Uterus (tissue), 4 donors: ENCODE measurements around the gene SMIM38. TPM values are rescaled to one million over a fixed set of nuclear protein-coding genes. Genes with fewer than 3 reads are reported as not detected.

Source experiments
- DNase-seq, 2 donors: peaks; one replicate each; pipeline ENCODE4 v3.0.0-alpha.2; 2019 to 2020
- H3K27ac ChIP-seq, 2 donors: fragments of 200-600 bp; sonication (generic); 1 replicate in 1 of 2; 2 replicates in 1 of 2; pipeline ENCODE4 v1.5.1; 2016 to 2018
- H3K27me3 ChIP-seq, 2 donors: fragments of 200-600 bp; sonication (generic); one replicate each; pipeline ENCODE4 v1.5.1; 2018 to 2019; ENCODE audit warnings: control low read depth in 1 of 2
- H3K36me3 ChIP-seq, 2 donors: fragments of 200-600 bp; sonication (generic); one replicate each; pipeline ENCODE4 v1.5.1; 2019; ENCODE audit warnings: control low read depth in 1 of 2
- H3K4me1 ChIP-seq, 2 donors: fragments of 200-600 bp; sonication (generic); one replicate each; pipeline ENCODE4 v1.5.1; 2018 to 2019; ENCODE audit warnings: control low read depth in 1 of 2
- H3K4me3 ChIP-seq, 2 donors: fragments of 200-600 bp; sonication (generic); 1 replicate in 1 of 2; 2 replicates in 1 of 2; pipeline ENCODE4 v1.5.1; 2018 to 2019; ENCODE audit warnings: mild to moderate bottlenecking in 1 of 2
- H3K9me3 ChIP-seq, 2 donors: fragments of 200-600 bp; sonication (generic); one replicate each; pipeline ENCODE4 v1.5.1; 2019; ENCODE audit warnings: control low read depth in 1 of 2
- POLR2A ChIP-seq, 2 donors: fragments of 450-650 bp; IDR thresholded peaks; one replicate each; pipeline ENCODE4 v1.6.1; 2016; ENCODE audit warnings: antibody characterized with exemption in 2 of 2, mild to moderate bottlenecking in 1 of 2, moderate library complexity in 1 of 2
- intact Hi-C: fragments of 100-400 bp; cut with DNase I; formaldehyde crosslinking; loops from one replicate; pipeline ENCODE4 v1.15.1; 2023; ENCODE audit warnings: low total_unique reads
- total RNA-seq, 4 donors: library from RNA; depleted of rRNA in 3 of 4; stranded (reverse); fragments of >200 nt in 3 of 4; gene quantifications; one replicate each; pipeline versions ENCODE4 v1.1.0 to v1.2.4, GENCODE V29; 2014 to 2023
- TF ChIP-seq, protein P1 (sequence below), 4 experiments: fragments of 200-600 bp in 2 of 4; fragments of 450-650 bp in 2 of 4; sonication (generic) in 2 of 4; IDR thresholded peaks; one replicate each; pipeline ENCODE4 v1.5.1; 2016 to 2019; ENCODE audit warnings: antibody characterized with exemption in 4 of 4, mild to moderate bottlenecking in 2 of 4, moderate library complexity in 1 of 4
- donor health status: DM: yes; HTN: yes; CAD: no.

The SMIM38 gene
- total RNA-seq, 4 donors from 2014 or later = 0.29 to 7.5 (median 1.7) TPM

- no peak for DNase-seq
- intact Hi-C loops = no loop called here
- H3K27me3 ChIP-seq = no peaks in the 10 kb centered on the region
- no peak overlapping the region for H3K4me3 ChIP-seq
- H3K27ac ChIP-seq = no peak overlapping the region
- no peaks in the 10 kb centered on the region for H3K9me3 ChIP-seq
- peaks cover 0 to 7% of the 10 kb centered on the region in 2 donors for H3K4me1 ChIP-seq
- TF ChIP-seq, protein P1, sequence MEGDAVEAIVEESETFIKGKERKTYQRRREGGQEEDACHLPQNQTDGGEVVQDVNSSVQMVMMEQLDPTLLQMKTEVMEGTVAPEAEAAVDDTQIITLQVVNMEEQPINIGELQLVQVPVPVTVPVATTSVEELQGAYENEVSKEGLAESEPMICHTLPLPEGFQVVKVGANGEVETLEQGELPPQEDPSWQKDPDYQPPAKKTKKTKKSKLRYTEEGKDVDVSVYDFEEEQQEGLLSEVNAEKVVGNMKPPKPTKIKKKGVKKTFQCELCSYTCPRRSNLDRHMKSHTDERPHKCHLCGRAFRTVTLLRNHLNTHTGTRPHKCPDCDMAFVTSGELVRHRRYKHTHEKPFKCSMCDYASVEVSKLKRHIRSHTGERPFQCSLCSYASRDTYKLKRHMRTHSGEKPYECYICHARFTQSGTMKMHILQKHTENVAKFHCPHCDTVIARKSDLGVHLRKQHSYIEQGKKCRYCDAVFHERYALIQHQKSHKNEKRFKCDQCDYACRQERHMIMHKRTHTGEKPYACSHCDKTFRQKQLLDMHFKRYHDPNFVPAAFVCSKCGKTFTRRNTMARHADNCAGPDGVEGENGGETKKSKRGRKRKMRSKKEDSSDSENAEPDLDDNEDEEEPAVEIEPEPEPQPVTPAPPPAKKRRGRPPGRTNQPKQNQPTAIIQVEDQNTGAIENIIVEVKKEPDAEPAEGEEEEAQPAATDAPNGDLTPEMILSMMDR (IDR thresholded peaks at IDR 0.05) = no peak
- no peak for TF ChIP-seq POLR2A (IDR thresholded peaks at IDR 0.05)
- no peaks in the 10 kb centered on the region for H3K36me3 ChIP-seq
Observed at GRCh38 chr11:69157822-69158231, 2.1 kb downstream of the SMIM38 start.

DNA sequence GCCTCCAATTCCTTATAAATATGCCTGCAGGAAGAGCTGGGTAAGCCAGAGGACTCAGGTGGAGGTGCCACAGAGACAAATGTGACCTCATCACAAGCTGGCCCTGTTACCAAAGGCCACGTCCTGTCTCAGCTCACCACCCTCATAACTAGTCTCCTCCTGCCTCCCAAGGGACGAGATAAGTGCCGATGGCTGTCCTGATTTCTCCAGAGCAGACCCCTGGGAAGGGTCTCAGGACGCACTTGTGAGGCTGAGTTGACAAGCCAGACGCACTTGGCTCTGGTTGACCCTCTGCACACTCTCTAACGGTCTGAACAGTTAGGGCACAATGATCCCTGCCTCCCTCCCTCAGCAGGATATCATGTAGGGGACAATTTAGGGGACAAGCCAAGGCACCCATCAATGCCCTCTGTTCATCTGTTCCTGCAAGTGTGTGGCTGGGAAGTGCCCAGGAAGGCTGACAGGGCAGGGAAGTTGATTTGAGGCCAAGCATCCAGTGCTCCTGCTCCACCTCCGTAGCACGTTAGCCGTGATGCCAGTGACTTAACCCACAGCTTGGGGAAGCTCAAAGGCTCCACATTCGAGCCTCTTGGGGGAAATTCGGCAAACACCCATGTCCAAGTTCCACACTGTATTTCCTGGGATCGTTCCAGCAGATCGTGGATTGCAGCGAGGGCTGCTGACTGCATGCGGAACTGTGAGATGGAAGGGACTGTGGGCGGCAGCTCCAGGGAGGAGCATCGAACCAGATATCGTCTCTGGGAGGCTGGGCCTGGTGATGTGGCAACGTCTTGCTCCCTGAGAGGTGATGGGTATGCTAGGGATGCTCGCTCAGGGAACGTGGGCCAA is 2.8 kb downstream of the SMIM38 start:
- intact Hi-C loops = no loop called here
- no peaks in the 10 kb centered on the region for H3K27me3 ChIP-seq
- H3K36me3 ChIP-seq = no peaks in the 10 kb centered on the region
- H3K4me3 ChIP-seq = no peak overlapping the region
- peaks cover 0 to 7% of the 10 kb centered on the region in 2 donors for H3K4me1 ChIP-seq
- no peak for TF ChIP-seq POLR2A (IDR thresholded peaks at IDR 0.05)
- TF ChIP-seq, protein P1 (IDR thresholded peaks at IDR 0.05) = no peak
- no peak overlapping the region for H3K27ac ChIP-seq
- H3K9me3 ChIP-seq = no peaks in the 10 kb centered on the region
- DNase-seq = no peak

GRCh38 chr11:69159150-69159852 is 3.6 kb downstream of the SMIM38 start:
- no peak for TF ChIP-seq POLR2A (IDR thresholded peaks at IDR 0.05)
- TF ChIP-seq, protein P1 (IDR thresholded peaks at IDR 0.05) = no peak
- intact Hi-C loops = no loop called here
- Histone ChIP-seq H3K27ac (no peak overlapping the region), H3K9me3 (no peaks in the 10 kb centered on the region), H3K27me3 (no peaks in the 10 kb centered on the region), H3K4me3 (no peak overlapping the region), H3K4me1 (peaks cover 0 to 7% of the 10 kb centered on the region in 2 donors), H3K36me3 (no peaks in the 10 kb centered on the region)
- DNase-seq = no peak

DNA sequence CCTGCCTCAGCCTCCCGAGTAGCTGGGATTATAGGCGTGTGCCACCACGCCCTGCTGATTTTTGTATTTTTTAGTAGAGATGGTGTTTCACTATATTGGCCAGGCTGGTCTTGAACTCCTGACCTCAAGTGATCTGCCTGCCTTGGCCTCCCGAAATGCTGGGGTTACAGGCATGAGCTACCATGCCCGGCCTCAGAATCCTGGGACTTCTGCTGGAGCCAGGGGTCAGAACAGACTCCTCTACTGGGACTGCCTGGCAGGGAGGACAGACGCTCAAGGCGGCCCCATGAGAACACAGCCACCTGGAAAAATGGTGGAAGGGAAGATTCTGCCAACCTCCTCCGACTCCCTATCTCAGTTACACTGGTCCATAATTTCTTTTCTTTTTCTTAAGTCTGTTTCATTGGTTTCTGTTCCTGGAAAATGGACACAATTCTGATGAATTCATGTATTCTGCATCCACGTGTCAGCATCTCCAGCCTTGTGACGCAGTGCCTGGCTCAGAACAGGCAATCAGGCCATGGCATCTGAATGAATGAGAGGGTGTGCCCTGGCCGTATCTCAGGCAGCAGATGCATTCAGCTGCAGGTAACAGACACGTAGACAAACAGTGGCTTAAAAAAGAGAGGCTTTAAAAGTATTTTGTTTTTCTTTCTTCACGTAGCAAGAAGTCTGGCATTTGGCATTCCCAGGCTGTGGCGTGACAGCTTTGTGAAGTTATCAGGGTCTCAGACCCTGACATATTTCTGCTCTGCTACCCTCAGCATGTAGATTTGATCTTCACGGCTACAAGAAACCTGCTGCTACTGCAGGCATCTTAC is 4.8 kb downstream of the SMIM38 start:
- intact Hi-C loops = no loop called here
- no peaks in the 10 kb centered on the region for H3K36me3 ChIP-seq
- no peak for TF ChIP-seq POLR2A (IDR thresholded peaks at IDR 0.05)
- TF ChIP-seq, protein P1 (IDR thresholded peaks at IDR 0.05) = no peak
- H3K4me1 ChIP-seq = peaks cover 0 to 7% of the 10 kb centered on the region in 2 donors
- no peaks in the 10 kb centered on the region for H3K9me3 ChIP-seq
- H3K4me3 ChIP-seq = no peak overlapping the region
- no peak for DNase-seq
- H3K27ac ChIP-seq = no peak overlapping the region
- no peaks in the 10 kb centered on the region for H3K27me3 ChIP-seq
